OCI-LY1 (cell line): ENCODE results near the gene BOLA1.

ENCODE experiments used
- H2AFZ ChIP-seq: fragments of 200-600 bp; sonication (generic), shearing (Covaris generic); 2 replicates; pipeline ENCODE4 v1.6.0; 2014; ENCODE audit warnings: antibody characterized with exemption, mild to moderate bottlenecking, low read length
- H3F3A ChIP-seq: fragments of 200-600 bp; sonication (generic), shearing (Covaris generic); 2 replicates; pipeline ENCODE4 v1.6.0; 2014; ENCODE audit warnings: mild to moderate bottlenecking, antibody characterized with exemption, low read length, moderate library complexity; ENCODE audit not compliant: insufficient read depth
- H3K27ac ChIP-seq: fragments of 200-600 bp; sonication (generic); 2 replicates; pipeline ENCODE4 v1.5.1; 2014; ENCODE audit warnings: low read length, mixed run types, mild to moderate bottlenecking, low read depth; ENCODE audit not compliant: poor library complexity, severe bottlenecking
- H3K27me3 ChIP-seq: fragments of 200-600 bp; sonication (generic); 2 replicates; pipeline ENCODE4 v1.6.0; 2014; ENCODE audit warnings: antibody characterized with exemption, mild to moderate bottlenecking, low read length, moderate library complexity; ENCODE audit not compliant: insufficient read depth
- H3K36me3 ChIP-seq: fragments of 200-600 bp; sonication (generic); 2 replicates; pipeline ENCODE4 v1.6.1; 2014; ENCODE audit warnings: mild to moderate bottlenecking, antibody characterized with exemption, low read length, moderate library complexity, mixed read lengths; ENCODE audit not compliant: insufficient read depth
- H3K4me1 ChIP-seq: fragments of 200-600 bp; sonication (generic); 2 replicates; pipeline ENCODE4 v1.5.1; 2014; ENCODE audit warnings: mild to moderate bottlenecking, low read length, moderate library complexity; ENCODE audit not compliant: insufficient read depth, severe bottlenecking
- H3K4me2 ChIP-seq: fragments of 200-600 bp; sonication (generic), shearing (Covaris generic); 2 replicates; pipeline ENCODE4 v1.6.1; 2014; ENCODE audit warnings: low read length
- H3K4me3 ChIP-seq: fragments of 200-600 bp; sonication (generic); 2 replicates; pipeline ENCODE4 v1.5.1; 2014; ENCODE audit warnings: low read length, low read depth, mild to moderate bottlenecking, mixed read lengths; ENCODE audit not compliant: poor library complexity, severe bottlenecking
- H3K79me2 ChIP-seq: fragments of 200-600 bp; shearing (Covaris generic); 2 replicates; pipeline ENCODE4 v1.6.1; 2016; ENCODE audit warnings: mixed run types, low read length, mixed read lengths; ENCODE audit not compliant: insufficient read depth
- H3K9ac ChIP-seq: fragments of 200-600 bp; sonication (generic), shearing (Covaris generic); 2 replicates; pipeline ENCODE4 v1.6.1; 2014; ENCODE audit warnings: mild to moderate bottlenecking, low read length, mixed read lengths
- H3K9me2 ChIP-seq: fragments of 200-600 bp; sonication (generic), shearing (Covaris generic); 2 replicates; pipeline ENCODE4 v1.6.1; 2014; ENCODE audit warnings: low read depth, mild to moderate bottlenecking, low read length, mixed read lengths
- H3K9me3 ChIP-seq: fragments of 200-600 bp; shearing (Covaris generic); 2 replicates; pipeline ENCODE4 v1.6.1; 2014; ENCODE audit warnings: low read length, mixed read lengths
- H4K20me1 ChIP-seq: fragments of 200-600 bp; sonication (generic), shearing (Covaris generic); 2 replicates; pipeline ENCODE4 v1.6.0; 2016; ENCODE audit warnings: mild to moderate bottlenecking, low read length; ENCODE audit not compliant: insufficient read depth
- EZH2 ChIP-seq: fragments of 200-600 bp; sonication (generic), shearing (Covaris generic); IDR thresholded peaks from 2 replicates; pipeline ENCODE4 v1.8.0; 2017; ENCODE audit warnings: borderline replicate concordance, mixed run types, mild to moderate bottlenecking, antibody characterized with exemption, low read length, moderate library complexity, mixed read lengths
- TF ChIP-seq, protein P1 (sequence below): fragments of 200-600 bp; sonication (generic), shearing (Covaris generic); IDR thresholded peaks from 2 replicates; pipeline ENCODE4 v1.5.1; 2017; ENCODE audit warnings: mild to moderate bottlenecking, antibody characterized with exemption, low read length, moderate library complexity, mixed read lengths

The BOLA1 gene

DNA sequence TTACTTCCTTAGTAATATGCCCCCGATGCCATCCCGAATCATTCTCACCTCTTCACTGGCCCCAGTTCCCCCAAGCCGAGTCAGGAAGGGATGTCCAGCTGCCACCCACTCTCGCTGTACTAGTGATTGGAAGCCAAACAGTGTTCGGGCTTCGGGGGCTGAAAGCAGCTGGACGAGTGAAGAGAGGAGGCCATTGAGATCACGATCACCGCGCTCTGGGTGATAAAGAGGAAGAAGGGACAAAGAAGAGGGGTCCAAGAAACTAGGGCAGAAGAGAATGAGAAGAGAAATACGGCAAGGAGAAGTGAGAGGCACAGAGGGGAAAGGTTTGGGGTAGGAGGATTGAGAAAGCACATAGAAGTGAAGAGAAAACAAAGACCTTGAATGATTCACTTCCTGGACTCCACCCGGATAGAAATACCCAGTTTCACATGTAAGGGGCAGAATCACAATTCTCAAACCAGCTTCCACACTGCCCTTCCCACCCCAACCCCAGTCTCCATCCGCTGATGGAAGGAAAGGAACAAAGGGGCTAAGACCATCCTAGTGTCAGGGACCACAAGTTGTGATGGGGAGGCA, 31.9 kb downstream of the BOLA1 start:
- Histone ChIP-seq H3K9ac (no peak overlapping the region), H3K36me3 (peaks cover 7% of the 10 kb centered on the region), H3F3A (no peaks in the 10 kb centered on the region), H3K4me1 (peaks cover 16% of the 10 kb centered on the region), H4K20me1 (no peaks in the 10 kb centered on the region), H3K9me2 (no peaks in the 10 kb centered on the region), H2AFZ (no peak overlapping the region), H3K79me2 (peaks cover 8% of the 10 kb centered on the region), H3K9me3 (no peaks in the 10 kb centered on the region), H3K27ac (no peak overlapping the region), H3K27me3 (no peaks in the 10 kb centered on the region; the same call in 1 of the 2 replicates), H3K4me2 (no peak overlapping the region), H3K4me3 (no peak overlapping the region)
- TF ChIP-seq, protein P1, sequence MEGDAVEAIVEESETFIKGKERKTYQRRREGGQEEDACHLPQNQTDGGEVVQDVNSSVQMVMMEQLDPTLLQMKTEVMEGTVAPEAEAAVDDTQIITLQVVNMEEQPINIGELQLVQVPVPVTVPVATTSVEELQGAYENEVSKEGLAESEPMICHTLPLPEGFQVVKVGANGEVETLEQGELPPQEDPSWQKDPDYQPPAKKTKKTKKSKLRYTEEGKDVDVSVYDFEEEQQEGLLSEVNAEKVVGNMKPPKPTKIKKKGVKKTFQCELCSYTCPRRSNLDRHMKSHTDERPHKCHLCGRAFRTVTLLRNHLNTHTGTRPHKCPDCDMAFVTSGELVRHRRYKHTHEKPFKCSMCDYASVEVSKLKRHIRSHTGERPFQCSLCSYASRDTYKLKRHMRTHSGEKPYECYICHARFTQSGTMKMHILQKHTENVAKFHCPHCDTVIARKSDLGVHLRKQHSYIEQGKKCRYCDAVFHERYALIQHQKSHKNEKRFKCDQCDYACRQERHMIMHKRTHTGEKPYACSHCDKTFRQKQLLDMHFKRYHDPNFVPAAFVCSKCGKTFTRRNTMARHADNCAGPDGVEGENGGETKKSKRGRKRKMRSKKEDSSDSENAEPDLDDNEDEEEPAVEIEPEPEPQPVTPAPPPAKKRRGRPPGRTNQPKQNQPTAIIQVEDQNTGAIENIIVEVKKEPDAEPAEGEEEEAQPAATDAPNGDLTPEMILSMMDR: no peak
- TF ChIP-seq EZH2: no peak

DNA sequence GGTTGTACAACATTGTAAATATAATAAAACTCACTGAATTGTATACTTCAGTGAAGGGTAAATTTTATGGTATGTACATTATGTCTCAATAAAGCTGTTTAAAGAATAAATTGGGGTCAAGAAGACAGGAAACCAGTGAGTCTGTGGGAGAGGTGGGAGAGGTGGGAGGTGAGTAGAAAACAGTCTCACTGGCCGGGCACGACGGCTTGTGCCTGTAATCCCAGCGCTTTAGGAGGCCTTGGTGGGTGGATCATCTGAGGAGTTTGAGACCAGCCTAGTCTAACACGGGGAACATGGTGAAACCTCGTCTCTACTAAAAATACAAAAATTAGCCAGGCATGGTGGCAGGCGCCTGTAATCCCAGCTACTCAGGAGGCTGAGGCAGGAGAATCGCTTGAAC, 33.1 kb downstream of the BOLA1 start:
- Histone ChIP-seq H3K9me2 (no peaks in the 10 kb centered on the region), H3K27me3 (no peaks in the 10 kb centered on the region; the same call in 1 of the 2 replicates), H3K79me2 (no peaks in the 10 kb centered on the region), H4K20me1 (no peaks in the 10 kb centered on the region), H3K4me3 (no peak overlapping the region), H3K9me3 (no peaks in the 10 kb centered on the region), H3K4me1 (peaks cover 8% of the 10 kb centered on the region), H3K27ac (no peak overlapping the region), H3K36me3 (no peaks in the 10 kb centered on the region), H3K9ac (no peak overlapping the region), H3F3A (no peaks in the 10 kb centered on the region), H3K4me2 (no peak overlapping the region), H2AFZ (no peak overlapping the region)
- TF ChIP-seq, protein P1: no peak
- TF ChIP-seq EZH2: no peak

DNA sequence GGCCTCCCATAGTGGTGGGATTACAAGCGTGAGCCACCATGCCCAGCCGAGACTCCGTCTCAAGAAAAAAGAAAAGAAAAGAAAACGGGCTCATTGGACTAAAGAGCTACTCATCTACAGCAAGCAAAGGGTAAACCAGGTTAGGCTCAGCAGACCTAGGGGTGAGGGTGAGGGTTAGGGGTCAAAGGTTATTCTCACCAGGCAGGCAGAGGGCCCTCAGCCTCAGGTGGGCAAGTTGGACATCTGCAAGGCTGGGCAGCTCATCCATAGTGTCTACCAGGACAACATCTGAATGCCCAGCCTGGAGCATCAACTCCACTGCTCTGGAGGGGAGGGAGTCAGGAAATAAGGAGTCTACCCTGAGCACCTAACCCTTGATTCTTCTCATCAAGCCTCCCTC, 33.8 kb downstream of the BOLA1 start:
- H3K4me1 ChIP-seq: peaks cover 6% of the 10 kb centered on the region

More for the DNA sequence above, 33.8 kb downstream of the BOLA1 start:
- Histone ChIP-seq H3K27me3 (no peaks in the 10 kb centered on the region; the same call in 1 of the 2 replicates), H3K9me2 (no peaks in the 10 kb centered on the region), H3K79me2 (no peaks in the 10 kb centered on the region), H3K9me3 (no peaks in the 10 kb centered on the region), H2AFZ (no peak overlapping the region), H3K36me3 (no peaks in the 10 kb centered on the region), H3K9ac (no peak overlapping the region), H3K4me3 (no peak overlapping the region), H3K4me2 (no peak overlapping the region), H3K27ac (no peak overlapping the region), H4K20me1 (no peaks in the 10 kb centered on the region), H3F3A (no peaks in the 10 kb centered on the region)
- no peak for TF ChIP-seq EZH2
- TF ChIP-seq, protein P1: no peak
